K562 (cell line): ENCODE data around the gene MIB2.

Experiments
- AFF4 ChIP-seq: sonication (generic); formaldehyde crosslinking; IDR thresholded peaks from 2 replicates; pipeline ENCODE4 v1.8.0; 2023; ENCODE audit warnings: mild to moderate bottlenecking, missing genetic modification reagents
- WHSC1 ChIP-seq: IDR thresholded peaks from one replicate; pipeline ENCODE4 v1.6.1; 2012; ENCODE audit warnings: low read length, control low read depth, inconsistent platforms
- ZC3H8 ChIP-seq: fragments of 450-650 bp; IDR thresholded peaks from 2 replicates; pipeline ENCODE4 v1.6.1; 2017
- ZNF512 ChIP-seq: IDR thresholded peaks from 2 replicates; pipeline ENCODE4 v1.6.1; 2016; ENCODE audit warnings: missing genetic modification characterization, missing compliant biosample characterization

GRCh38 chr1:1603671-1604373 lies 11.5 kb upstream of the MIB2 start:
- TF ChIP-seq ZC3H8 (no peak), AFF4 (no peak), ZNF512 (no peak), WHSC1 (no peak)
